Neural progenitor cell (in vitro differentiated cells): ENCODE data around the gene NRCAM. TPM values are rescaled to one million over a fixed set of nuclear protein-coding genes. Genes with fewer than 3 reads are reported as not detected.

Experiments used
- DNase-seq: peaks from one replicate; pipeline ENCODE4 v3.0.0-alpha.2; 2016; ENCODE audit warnings: low spot score
- H2AFZ ChIP-seq: fragments of 200-600 bp; sonication (generic); replicated peaks from 2 replicates; pipeline ENCODE4 v1.6.1; 2016; ENCODE audit warnings: antibody characterized with exemption
- H3F3A ChIP-seq: fragments of 200-600 bp; sonication (generic); 2 replicates; pipeline ENCODE4 v1.6.1; 2016; ENCODE audit warnings: antibody characterized with exemption, low read depth
- H3K27ac ChIP-seq: fragments of 200-600 bp; sonication (generic); 2 replicates; pipeline ENCODE4 v1.5.1; 2016; ENCODE audit warnings: mild to moderate bottlenecking
- H3K27me3 ChIP-seq: fragments of 200-600 bp; sonication (generic); 2 replicates; pipeline ENCODE4 v1.6.1; 2016; ENCODE audit warnings: mild to moderate bottlenecking, moderate library complexity
- H3K36me3 ChIP-seq: fragments of 200-600 bp; sonication (generic); 2 replicates; pipeline ENCODE4 v1.5.1; 2016
- H3K4me1 ChIP-seq: fragments of 200-600 bp; sonication (generic); 2 replicates; pipeline ENCODE4 v1.6.1; 2016; ENCODE audit warnings: mixed run types
- H3K4me2 ChIP-seq: fragments of 200-600 bp; sonication (generic); 2 replicates; pipeline ENCODE4 v1.6.1; 2016
- H3K4me3 ChIP-seq: fragments of 200-600 bp; sonication (generic); 2 replicates; pipeline ENCODE4 v1.5.1; 2016
- H3K79me2 ChIP-seq: fragments of 200-600 bp; sonication (generic); 2 replicates; pipeline ENCODE4 v1.6.1; 2016; ENCODE audit warnings: low read depth
- H3K9ac ChIP-seq: fragments of 200-600 bp; sonication (generic); 2 replicates; pipeline ENCODE4 v1.6.1; 2016
- H3K9me3 ChIP-seq: fragments of 200-600 bp; sonication (generic); 2 replicates; pipeline ENCODE4 v1.5.1; 2016; ENCODE audit warnings: low read depth
- H4K20me1 ChIP-seq: fragments of 200-600 bp; sonication (generic); 2 replicates; pipeline ENCODE4 v1.6.1; 2016; ENCODE audit warnings: low read depth
- H3K27ac Mint-ChIP-seq: 3 replicates; pipeline ENCODE4 v1.8.0; 2021; ENCODE audit warnings: mixed read lengths
- H3K27me3 Mint-ChIP-seq: 2 replicates; pipeline ENCODE4 v1.8.0; 2022; ENCODE audit warnings: low read depth, mild to moderate bottlenecking, inconsistent platforms, moderate library complexity, mixed read lengths; ENCODE audit not compliant: insufficient read depth
- H3K36me3 Mint-ChIP-seq: 3 replicates; pipeline ENCODE4 v1.8.0; 2021; ENCODE audit warnings: mixed read lengths
- H3K4me1 Mint-ChIP-seq: 3 replicates; pipeline ENCODE4 v1.8.0; 2021; ENCODE audit warnings: mixed read lengths
- H3K4me3 Mint-ChIP-seq: 3 replicates; pipeline ENCODE4 v1.8.0; 2021; ENCODE audit warnings: mild to moderate bottlenecking, moderate library complexity, mixed read lengths
- H3K9me3 Mint-ChIP-seq: 3 replicates; pipeline ENCODE4 v1.8.0; 2020; ENCODE audit warnings: mixed read lengths
- EZH2 ChIP-seq: fragments of 200-600 bp; sonication (generic); IDR thresholded peaks from 2 replicates; pipeline ENCODE4 v1.6.1; 2017; ENCODE audit warnings: antibody characterized with exemption, mild to moderate bottlenecking, moderate library complexity
- EZH2phosphoT487 ChIP-seq: fragments of 200-600 bp; sonication (generic); IDR thresholded peaks from 2 replicates; pipeline ENCODE4 v1.6.1; 2017; ENCODE audit warnings: antibody characterized with exemption
- total RNA-seq: library from RNA; depleted of rRNA; stranded (reverse); fragments of >200 nt; gene quantifications from 2 replicates; pipeline ENCODE4 v1.2.3, GENCODE V29; 2015; ENCODE audit warnings: low replicate concordance
- TF ChIP-seq, protein P1 (sequence below): fragments of 200-600 bp; sonication (generic); IDR thresholded peaks from 2 replicates; pipeline ENCODE4 v1.5.1; 2017; ENCODE audit warnings: antibody characterized with exemption, mild to moderate bottlenecking

NRCAM gene
- total RNA-seq, 1 donor from 2014 or later: 104 TPM

DNA sequence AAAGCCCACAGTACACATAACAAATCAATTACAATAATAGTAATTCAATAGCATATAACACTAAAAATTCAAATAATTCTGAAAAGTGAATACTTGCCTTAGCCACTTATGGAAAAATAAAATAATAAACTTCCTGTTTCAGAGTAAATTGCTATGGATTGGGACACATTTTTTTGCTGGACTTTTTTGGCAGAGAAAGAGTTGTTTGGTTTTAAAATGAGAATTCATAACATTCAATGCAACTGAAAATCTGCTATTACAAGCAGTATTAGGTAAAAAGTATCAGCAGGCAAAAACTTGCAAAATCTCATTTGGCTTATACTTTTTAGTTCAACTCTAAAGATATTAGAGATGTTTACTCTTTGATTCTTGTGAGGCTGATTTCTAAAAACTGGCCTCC lies 141.7 kb downstream of the NRCAM start:
- no peak overlapping the region for H3K27ac Mint-ChIP-seq
- peaks cover 4% of the 10 kb centered on the region for H3K36me3 Mint-ChIP-seq
- no peak for TF ChIP-seq EZH2phosphoT487
- TF ChIP-seq, protein P1, sequence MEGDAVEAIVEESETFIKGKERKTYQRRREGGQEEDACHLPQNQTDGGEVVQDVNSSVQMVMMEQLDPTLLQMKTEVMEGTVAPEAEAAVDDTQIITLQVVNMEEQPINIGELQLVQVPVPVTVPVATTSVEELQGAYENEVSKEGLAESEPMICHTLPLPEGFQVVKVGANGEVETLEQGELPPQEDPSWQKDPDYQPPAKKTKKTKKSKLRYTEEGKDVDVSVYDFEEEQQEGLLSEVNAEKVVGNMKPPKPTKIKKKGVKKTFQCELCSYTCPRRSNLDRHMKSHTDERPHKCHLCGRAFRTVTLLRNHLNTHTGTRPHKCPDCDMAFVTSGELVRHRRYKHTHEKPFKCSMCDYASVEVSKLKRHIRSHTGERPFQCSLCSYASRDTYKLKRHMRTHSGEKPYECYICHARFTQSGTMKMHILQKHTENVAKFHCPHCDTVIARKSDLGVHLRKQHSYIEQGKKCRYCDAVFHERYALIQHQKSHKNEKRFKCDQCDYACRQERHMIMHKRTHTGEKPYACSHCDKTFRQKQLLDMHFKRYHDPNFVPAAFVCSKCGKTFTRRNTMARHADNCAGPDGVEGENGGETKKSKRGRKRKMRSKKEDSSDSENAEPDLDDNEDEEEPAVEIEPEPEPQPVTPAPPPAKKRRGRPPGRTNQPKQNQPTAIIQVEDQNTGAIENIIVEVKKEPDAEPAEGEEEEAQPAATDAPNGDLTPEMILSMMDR: no peak
- no peak for TF ChIP-seq EZH2
- H3K4me1 ChIP-seq: peaks cover 16% of the 10 kb centered on the region
- no peak overlapping the region for H3K4me2 ChIP-seq
- no peak overlapping the region for H2AFZ ChIP-seq
- no peaks in the 10 kb centered on the region for H3F3A ChIP-seq
- no peak overlapping the region for H3K4me3 ChIP-seq
- no peaks in the 10 kb centered on the region for H3K36me3 ChIP-seq
- no peaks in the 10 kb centered on the region for H3K9me3 ChIP-seq
- no peak overlapping the region for H3K27ac ChIP-seq
- H3K27me3 ChIP-seq: no peaks in the 10 kb centered on the region
- no peaks in the 10 kb centered on the region for H3K27me3 Mint-ChIP-seq
- peaks cover 8% of the 10 kb centered on the region for H4K20me1 ChIP-seq
- H3K9ac ChIP-seq: no peak overlapping the region
- peaks cover 2% of the 10 kb centered on the region for H3K9me3 Mint-ChIP-seq
- no peak overlapping the region for H3K4me3 Mint-ChIP-seq
- H3K4me1 Mint-ChIP-seq: peaks cover 23% of the 10 kb centered on the region
- no peak for DNase-seq
- peaks cover 13% of the 10 kb centered on the region for H3K79me2 ChIP-seq

DNA sequence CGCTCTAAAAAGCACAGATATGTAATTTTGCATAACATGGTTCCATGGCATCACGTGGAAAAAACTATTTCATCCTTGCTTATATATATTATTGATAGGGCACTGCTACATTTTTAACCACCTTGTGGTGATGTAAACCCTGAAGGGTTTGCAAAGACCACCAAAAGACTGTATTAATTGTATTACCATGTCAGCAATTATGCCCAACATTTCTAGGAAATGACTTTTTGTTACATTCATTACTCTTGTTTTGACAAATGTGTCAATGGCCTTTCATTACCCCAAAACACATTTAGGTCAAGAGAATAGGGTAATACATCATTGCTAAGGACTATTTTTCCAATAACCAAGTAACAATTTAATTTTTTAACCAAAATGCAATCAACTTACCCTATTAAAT lies 142.2 kb downstream of the NRCAM start:
- no peak overlapping the region for H3K4me3 Mint-ChIP-seq
- H3K27me3 Mint-ChIP-seq: no peaks in the 10 kb centered on the region
- Histone ChIP-seq H3K9ac (no peak overlapping the region), H2AFZ (no peak overlapping the region), H3K79me2 (peaks cover 10% of the 10 kb centered on the region), H4K20me1 (peaks cover 8% of the 10 kb centered on the region), H3K36me3 (no peaks in the 10 kb centered on the region), H3K4me2 (no peak overlapping the region), H3F3A (no peaks in the 10 kb centered on the region), H3K4me3 (no peak overlapping the region), H3K9me3 (no peaks in the 10 kb centered on the region), H3K27ac (no peak overlapping the region), H3K4me1 (peaks cover 13% of the 10 kb centered on the region), H3K27me3 (no peaks in the 10 kb centered on the region)
- peaks cover 2% of the 10 kb centered on the region for H3K9me3 Mint-ChIP-seq
- TF ChIP-seq EZH2 (no peak), EZH2phosphoT487 (no peak)
- TF ChIP-seq, protein P1: no peak
- no peak overlapping the region for H3K27ac Mint-ChIP-seq
- no peak for DNase-seq
- peaks cover 25% of the 10 kb centered on the region for H3K4me1 Mint-ChIP-seq
- peaks cover 4% of the 10 kb centered on the region for H3K36me3 Mint-ChIP-seq

DNA sequence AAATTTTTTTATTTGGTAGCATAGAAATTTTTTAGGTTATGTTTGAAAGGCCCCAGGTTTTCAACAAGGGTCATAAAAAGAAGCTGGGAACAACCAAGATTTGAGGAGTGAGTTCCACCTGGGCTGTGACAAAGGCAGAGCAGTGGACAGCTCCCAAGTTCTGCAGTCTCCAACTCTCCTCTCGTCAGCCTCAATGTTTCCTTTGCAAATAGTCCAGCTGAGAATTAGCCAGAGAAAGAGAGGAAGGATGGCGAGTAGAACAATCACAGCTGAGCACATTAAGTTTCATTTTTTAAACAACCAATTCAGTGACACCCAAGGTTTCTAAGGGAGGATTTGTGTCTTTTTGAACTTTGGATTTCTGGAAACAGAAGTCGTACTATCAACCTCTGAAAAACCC lies 143.2 kb downstream of the NRCAM start:
- Mint-ChIP-seq H3K4me1 (peaks cover 30% of the 10 kb centered on the region), H3K27me3 (no peaks in the 10 kb centered on the region), H3K27ac (no peak overlapping the region), H3K36me3 (peaks cover 4% of the 10 kb centered on the region), H3K4me3 (no peak overlapping the region), H3K9me3 (peaks cover 2% of the 10 kb centered on the region)
- Histone ChIP-seq H3K79me2 (no peaks in the 10 kb centered on the region), H3K36me3 (no peaks in the 10 kb centered on the region), H3K9me3 (no peaks in the 10 kb centered on the region), H3K4me2 (no peak overlapping the region), H3K27ac (no peak overlapping the region), H4K20me1 (peaks cover 8% of the 10 kb centered on the region), H3K27me3 (no peaks in the 10 kb centered on the region), H2AFZ (no peak overlapping the region), H3K9ac (no peak overlapping the region), H3F3A (no peaks in the 10 kb centered on the region), H3K4me3 (no peak overlapping the region), H3K4me1 (peaks cover 11% of the 10 kb centered on the region)
- DNase-seq: no peak
- TF ChIP-seq, protein P1: no peak
- TF ChIP-seq EZH2 (no peak), EZH2phosphoT487 (no peak)
